ENCODE measurements around the gene DAG1. TPM values are rescaled to one million over a fixed set of nuclear protein-coding genes. Genes with fewer than 3 reads are reported as not detected.

Gene DAG1
- total and polyA plus RNA-seq, 7 donors: 35.1 to 159 (median 73.2) TPM

DNA sequence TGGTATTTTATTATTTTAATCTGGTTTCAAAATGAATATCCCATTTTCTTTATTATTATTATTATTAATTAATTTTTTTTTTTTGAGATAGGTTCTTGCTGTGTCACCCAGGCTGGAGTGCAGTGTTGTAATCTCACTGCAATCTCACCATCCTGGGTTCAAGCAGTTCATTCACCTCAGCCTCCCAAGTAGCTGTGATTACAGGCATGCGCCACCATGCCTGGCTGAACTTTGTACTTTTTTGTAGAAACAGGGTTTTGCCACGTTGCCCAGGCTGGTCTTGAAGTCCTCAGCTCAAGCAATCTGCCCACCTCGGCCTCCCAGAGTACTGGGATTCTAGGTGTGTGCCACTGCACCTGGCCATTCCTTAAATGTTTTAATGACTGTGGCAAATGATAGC, 28.6 kb downstream of the DAG1 start:
- H3K27ac ChIP-seq: peak overlapping the region; percentile 98

DNA sequence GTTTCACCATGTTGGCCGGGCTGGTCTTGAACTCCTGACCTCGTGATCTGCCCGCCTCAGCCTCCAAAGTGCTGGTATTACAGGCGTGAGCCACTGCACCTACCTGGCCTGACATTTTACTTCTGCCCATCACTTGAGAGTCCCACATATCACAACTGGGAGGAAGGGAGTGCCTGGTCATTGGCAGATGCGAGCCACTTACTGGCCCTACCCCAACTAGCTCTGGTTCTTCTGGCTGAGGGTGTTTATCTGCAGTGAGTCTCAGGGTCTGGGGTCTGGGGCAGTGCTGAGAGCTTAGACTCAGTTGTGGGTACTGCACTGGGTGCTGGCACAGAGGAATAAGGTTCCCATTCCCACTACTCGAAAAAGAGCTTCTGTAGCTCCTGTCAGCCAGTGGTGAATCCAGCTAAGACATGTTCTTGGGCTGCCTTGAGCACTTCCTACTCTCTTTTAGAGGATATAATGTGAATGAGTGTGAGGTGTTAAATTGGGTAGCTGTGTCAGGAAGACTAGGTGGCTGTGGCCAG, 30.2 kb downstream of the DAG1 start:
- H3K9me3 ChIP-seq: no peaks in the 10 kb centered on the region
- ATAC-seq: peak; percentile 9 to 40 (median 26)
- peak overlapping the region; percentile 98 for H3K27ac ChIP-seq
- DNase-seq: no peak
- TF ChIP-seq, protein P1, sequence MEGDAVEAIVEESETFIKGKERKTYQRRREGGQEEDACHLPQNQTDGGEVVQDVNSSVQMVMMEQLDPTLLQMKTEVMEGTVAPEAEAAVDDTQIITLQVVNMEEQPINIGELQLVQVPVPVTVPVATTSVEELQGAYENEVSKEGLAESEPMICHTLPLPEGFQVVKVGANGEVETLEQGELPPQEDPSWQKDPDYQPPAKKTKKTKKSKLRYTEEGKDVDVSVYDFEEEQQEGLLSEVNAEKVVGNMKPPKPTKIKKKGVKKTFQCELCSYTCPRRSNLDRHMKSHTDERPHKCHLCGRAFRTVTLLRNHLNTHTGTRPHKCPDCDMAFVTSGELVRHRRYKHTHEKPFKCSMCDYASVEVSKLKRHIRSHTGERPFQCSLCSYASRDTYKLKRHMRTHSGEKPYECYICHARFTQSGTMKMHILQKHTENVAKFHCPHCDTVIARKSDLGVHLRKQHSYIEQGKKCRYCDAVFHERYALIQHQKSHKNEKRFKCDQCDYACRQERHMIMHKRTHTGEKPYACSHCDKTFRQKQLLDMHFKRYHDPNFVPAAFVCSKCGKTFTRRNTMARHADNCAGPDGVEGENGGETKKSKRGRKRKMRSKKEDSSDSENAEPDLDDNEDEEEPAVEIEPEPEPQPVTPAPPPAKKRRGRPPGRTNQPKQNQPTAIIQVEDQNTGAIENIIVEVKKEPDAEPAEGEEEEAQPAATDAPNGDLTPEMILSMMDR (IDR thresholded peaks at IDR 0.05): no peak
- H3K4me1 ChIP-seq: peaks cover 60% of the 10 kb centered on the region
- H3K27me3 ChIP-seq (ENCODE audit: insufficient read depth in 3 of 3, low read length in 2 of 3): no peaks in the 10 kb centered on the region
- no peaks in the 10 kb centered on the region for H3K36me3 ChIP-seq (ENCODE audit: insufficient read depth in 1 of 2, low read depth in 1 of 2)
- H3K4me3 ChIP-seq: peak overlapping the region; percentile 24
- intact Hi-C loops (cut with DNase I): loop anchor here in 1 of 2 donors (2.0 kb wide), 1 partner anchor 29 kb away; the partner anchor contains the start of gene DAG1
- 44 to 78% (median 49%) methylated on average over 6 of the region's 6 CpGs for WGBS, 3 donors

More for the DNA sequence above, 28.6 kb downstream of the DAG1 start:
- 55 to 66% (median 64%) methylated on average over 3 of the region's 3 CpGs for WGBS, 3 donors
- H3K36me3 ChIP-seq (ENCODE audit: insufficient read depth in 1 of 2, low read depth in 1 of 2): peaks cover 0 to 2% of the 10 kb centered on the region in 2 donors
- TF ChIP-seq, protein P1 (IDR thresholded peaks at IDR 0.05): no peak
- intact Hi-C loops (cut with DNase I): no loop called here
- no peaks in the 10 kb centered on the region for H3K27me3 ChIP-seq (ENCODE audit: insufficient read depth in 3 of 3, low read length in 2 of 3)
- peaks cover 66% of the 10 kb centered on the region for H3K4me1 ChIP-seq
- no peak overlapping the region for H3K4me3 ChIP-seq
- no peaks in the 10 kb centered on the region for H3K9me3 ChIP-seq
- no peak for DNase-seq
- ATAC-seq: no peak

DNA sequence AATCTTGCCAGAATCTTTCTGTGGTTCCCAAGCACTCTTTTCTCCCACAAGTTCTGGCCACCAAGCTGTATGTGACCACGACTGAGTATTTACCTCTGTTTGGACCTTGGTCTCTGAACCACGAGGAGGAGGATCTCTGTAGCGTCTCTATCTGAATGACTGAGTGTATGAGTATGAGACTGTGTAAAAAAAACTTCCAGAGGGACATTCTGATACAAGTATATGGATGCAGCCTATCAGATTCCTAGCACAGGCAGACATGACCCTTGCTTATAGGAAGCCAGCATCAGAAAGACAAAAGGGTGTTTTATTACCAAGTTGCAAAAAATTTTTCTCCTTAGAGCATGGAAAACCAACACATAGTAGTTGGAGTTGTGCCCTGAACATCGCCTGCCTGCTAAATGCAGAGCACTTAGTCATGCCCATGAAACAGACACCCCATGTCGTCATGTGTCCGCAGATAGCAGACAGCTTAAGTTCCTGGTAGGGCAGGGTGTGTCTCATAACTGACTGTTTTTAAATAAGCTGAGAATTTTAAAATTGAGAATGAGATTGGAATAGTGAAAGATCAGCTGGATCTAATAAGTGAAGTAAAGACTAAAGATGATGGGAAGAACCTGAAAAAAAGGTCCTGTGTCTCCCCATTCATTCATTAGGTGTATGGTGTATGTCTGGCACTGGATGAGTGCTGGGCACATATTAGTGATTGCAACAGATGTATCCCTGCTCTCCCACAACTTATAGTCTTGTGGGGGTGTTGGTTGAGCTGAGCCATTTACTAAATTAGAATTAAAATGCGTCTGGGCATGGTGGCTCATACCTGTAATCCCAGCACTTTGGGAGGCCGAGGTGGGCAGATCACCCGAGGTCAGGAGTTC, 30.9 kb downstream of the DAG1 start:
- DNase-seq (peak; percentile 72 to 82), ATAC-seq (peak; percentile 92 to 94 (median 93))
- TF ChIP-seq, protein P1 (IDR thresholded peaks at IDR 0.05): no peak
- H3K36me3 ChIP-seq (ENCODE audit: insufficient read depth in 1 of 2, low read depth in 1 of 2): no peaks in the 10 kb centered on the region
- H3K4me3 ChIP-seq: peak overlapping the region; percentile 24
- peaks cover 59% of the 10 kb centered on the region for H3K4me1 ChIP-seq
- 24 to 36% (median 27%) methylated on average over 9 of the region's 9 CpGs for WGBS, 3 donors
- H3K9me3 ChIP-seq: no peaks in the 10 kb centered on the region
- peak overlapping the region; percentile 98 for H3K27ac ChIP-seq
- no peaks in the 10 kb centered on the region for H3K27me3 ChIP-seq (ENCODE audit: insufficient read depth in 3 of 3, low read length in 2 of 3)
- intact Hi-C loops (cut with DNase I): loop anchor here in 1 of 2 donors (2.0 kb wide), 1 partner anchor 30 kb away; the partner anchor contains the start of gene DAG1

DNA sequence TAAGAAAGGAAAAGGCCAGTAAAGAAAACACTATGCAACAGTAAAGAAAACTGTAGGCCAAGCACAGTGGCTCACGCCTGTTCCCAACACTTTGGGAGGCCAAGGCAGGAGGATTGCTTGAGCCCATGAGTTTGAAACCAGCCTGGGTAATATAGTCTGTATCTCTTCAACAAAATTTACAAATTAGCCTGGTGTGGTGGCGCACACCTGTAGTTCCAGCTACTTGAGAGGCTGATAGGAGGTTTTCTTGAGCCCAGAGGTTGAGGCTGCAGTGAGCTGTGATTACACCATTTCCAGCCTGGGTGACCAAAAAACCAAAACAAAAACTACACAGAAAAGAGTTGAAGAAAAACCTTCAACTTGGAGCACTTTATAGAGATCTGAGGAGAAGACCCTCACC, 31.8 kb downstream of the DAG1 start:
- intact Hi-C loops (cut with DNase I): loop anchor here in 1 of 2 donors (2.0 kb wide), 1 partner anchor 31 kb away; the partner anchor contains the start of gene DAG1

More for the DNA sequence above, 31.8 kb downstream of the DAG1 start:
- 98 to 100% (median 98%) methylated on average over 2 of the region's 2 CpGs for WGBS, 3 donors
- DNase-seq: no peak
- Histone ChIP-seq H3K4me1 (peaks cover 53% of the 10 kb centered on the region), H3K27ac (peak overlapping the region; percentile 98), H3K27me3 (ENCODE audit: insufficient read depth in 3 of 3, low read length in 2 of 3) (no peaks in the 10 kb centered on the region), H3K36me3 (ENCODE audit: insufficient read depth in 1 of 2, low read depth in 1 of 2) (no peaks in the 10 kb centered on the region), H3K4me3 (no peak overlapping the region), H3K9me3 (no peaks in the 10 kb centered on the region)
- no peak for ATAC-seq
- TF ChIP-seq, protein P1 (IDR thresholded peaks at IDR 0.05): no peak

Measured in psoas muscle (tissue), 8 donors.